ENCODE measurements around the gene SWAP70. TPM values are rescaled to one million over a fixed set of nuclear protein-coding genes. Genes with fewer than 3 reads are reported as not detected.

SWAP70 gene
- total and polyA plus RNA-seq, 2 of the 13 experiments (the other 11 are each of a cell fraction or from before 2014, with no cell fraction given) = 4.6 to 8.7 TPM

DNA sequence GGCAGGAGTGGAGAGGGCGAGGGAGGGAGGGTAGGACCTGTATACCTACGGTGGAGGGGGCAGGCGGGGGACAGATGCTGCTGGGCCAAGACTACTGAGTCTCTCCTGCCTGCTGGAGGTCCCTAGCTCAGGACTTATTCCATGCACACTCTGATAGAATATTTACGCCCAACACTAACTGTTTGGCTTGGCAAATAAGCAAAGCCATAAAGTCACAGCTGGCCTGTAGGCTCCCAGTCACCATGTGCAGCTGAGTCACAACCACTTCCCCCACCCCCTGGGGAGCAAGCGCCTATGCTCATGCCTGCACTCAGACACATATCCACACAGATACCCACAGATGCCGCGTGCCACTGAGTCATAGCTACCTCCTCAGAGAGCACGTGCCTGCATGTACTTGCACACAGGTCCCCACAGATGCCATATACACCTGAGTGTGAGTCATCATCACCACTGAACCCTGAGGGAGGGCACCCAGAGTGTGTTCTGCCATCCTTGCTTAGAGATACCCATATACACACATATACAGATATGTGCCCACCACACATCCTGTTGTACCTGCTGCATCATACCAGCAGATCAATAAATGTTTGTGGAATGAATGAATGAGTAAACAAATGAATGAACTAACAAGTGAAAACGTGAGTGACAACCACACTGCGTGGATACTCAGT, 95.8 kb downstream of the SWAP70 start (continued):
- 0 out of 2 replicates have a peak, but pooled peaks have one; percentile 47 for TF ChIP-seq ZNF431 (CRISPR knock-in tag; IDR thresholded peaks at IDR 0.05; ENCODE audit: borderline replicate concordance, low read depth)
- TF ChIP-seq ZNF724P (CRISPR knock-in tag; IDR thresholded peaks at IDR 0.05; ENCODE audit: borderline replicate concordance) = 0 out of 2 replicates have a peak, but pooled peaks have one; percentile 8
- TF ChIP-seq, protein P1, sequence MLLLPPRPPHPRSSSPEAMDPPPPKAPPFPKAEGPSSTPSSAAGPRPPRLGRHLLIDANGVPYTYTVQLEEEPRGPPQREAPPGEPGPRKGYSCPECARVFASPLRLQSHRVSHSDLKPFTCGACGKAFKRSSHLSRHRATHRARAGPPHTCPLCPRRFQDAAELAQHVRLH (CRISPR knock-in tag; IDR thresholded peaks at IDR 0.05; ENCODE audit: borderline replicate concordance, low read depth) = 0 out of 2 replicates have a peak, but pooled peaks have one; percentile 3
- 0 out of 2 replicates have a peak, but pooled peaks have one; percentile 33 for TF ChIP-seq MYC (CRISPR knock-in tag; IDR thresholded peaks at IDR 0.05; ENCODE audit: borderline replicate concordance)
- TF ChIP-seq, protein P2, sequence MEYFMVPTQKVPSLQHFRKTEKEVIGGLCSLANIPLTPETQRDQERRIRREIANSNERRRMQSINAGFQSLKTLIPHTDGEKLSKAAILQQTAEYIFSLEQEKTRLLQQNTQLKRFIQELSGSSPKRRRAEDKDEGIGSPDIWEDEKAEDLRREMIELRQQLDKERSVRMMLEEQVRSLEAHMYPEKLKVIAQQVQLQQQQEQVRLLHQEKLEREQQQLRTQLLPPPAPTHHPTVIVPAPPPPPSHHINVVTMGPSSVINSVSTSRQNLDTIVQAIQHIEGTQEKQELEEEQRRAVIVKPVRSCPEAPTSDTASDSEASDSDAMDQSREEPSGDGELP (IDR thresholded peaks at IDR 0.05; ENCODE audit: borderline replicate concordance, low read depth) = peak; percentile 54; the same call in 1 of the 2 replicates
- TF ChIP-seq CREB1 (IDR thresholded peaks at IDR 0.05) = 0 out of 2 replicates have a peak, but pooled peaks have one; percentile 26
- no peak for TF ChIP-seq CREB1 (CRISPR knock-in tag; IDR thresholded peaks at IDR 0.05)
- TF ChIP-seq RFX3 (CRISPR knock-in tag; IDR thresholded peaks at IDR 0.05) = no peak
- TF ChIP-seq FOSL2 (CRISPR knock-in tag; IDR thresholded peaks at IDR 0.05) = peak; percentile 90
- 0 out of 2 replicates have a peak, but pooled peaks have one; percentile 35 for TF ChIP-seq ZMAT3 (CRISPR knock-in tag; conservative IDR thresholded peaks at IDR 0.05)
- TF ChIP-seq ZFP36L1 (CRISPR knock-in tag; IDR thresholded peaks at IDR 0.05) = no peak
- TF ChIP-seq, protein P3, sequence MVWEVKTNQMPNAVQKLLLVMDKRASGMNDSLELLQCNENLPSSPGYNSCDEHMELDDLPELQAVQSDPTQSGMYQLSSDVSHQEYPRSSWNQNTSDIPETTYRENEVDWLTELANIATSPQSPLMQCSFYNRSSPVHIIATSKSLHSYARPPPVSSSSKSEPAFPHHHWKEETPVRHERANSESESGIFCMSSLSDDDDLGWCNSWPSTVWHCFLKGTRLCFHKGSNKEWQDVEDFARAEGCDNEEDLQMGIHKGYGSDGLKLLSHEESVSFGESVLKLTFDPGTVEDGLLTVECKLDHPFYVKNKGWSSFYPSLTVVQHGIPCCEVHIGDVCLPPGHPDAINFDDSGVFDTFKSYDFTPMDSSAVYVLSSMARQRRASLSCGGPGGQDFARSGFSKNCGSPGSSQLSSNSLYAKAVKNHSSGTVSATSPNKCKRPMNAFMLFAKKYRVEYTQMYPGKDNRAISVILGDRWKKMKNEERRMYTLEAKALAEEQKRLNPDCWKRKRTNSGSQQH (CRISPR knock-in tag; IDR thresholded peaks at IDR 0.05; ENCODE audit: low read depth) = 0 out of 2 replicates have a peak, but pooled peaks have one; percentile 59
